GM12865 (cell line): ENCODE data around the gene PLEKHM3.

Source experiments
- DNase-seq: peaks from one replicate; pipeline ENCODE4 v3.0.0; 2010; ENCODE audit warnings: low read depth
- H3K4me3 ChIP-seq: 2 replicates; pipeline ENCODE4 v1.5.1; 2011; ENCODE audit warnings: mild to moderate bottlenecking, low read depth, low read length, control low read depth
- TF ChIP-seq, protein P1 (sequence below): IDR thresholded peaks from 2 replicates; pipeline ENCODE4 v1.5.1; 2011; ENCODE audit warnings: low read length, control low read depth, low read depth, inconsistent platforms; ENCODE audit not compliant: insufficient read depth; ENCODE audit errors: missing control alignments

Gene PLEKHM3

GRCh38 chr2:207967121-207967520 is 58.2 kb downstream of the PLEKHM3 start:
- H3K4me3 ChIP-seq = no peak overlapping the region
- TF ChIP-seq, protein P1, sequence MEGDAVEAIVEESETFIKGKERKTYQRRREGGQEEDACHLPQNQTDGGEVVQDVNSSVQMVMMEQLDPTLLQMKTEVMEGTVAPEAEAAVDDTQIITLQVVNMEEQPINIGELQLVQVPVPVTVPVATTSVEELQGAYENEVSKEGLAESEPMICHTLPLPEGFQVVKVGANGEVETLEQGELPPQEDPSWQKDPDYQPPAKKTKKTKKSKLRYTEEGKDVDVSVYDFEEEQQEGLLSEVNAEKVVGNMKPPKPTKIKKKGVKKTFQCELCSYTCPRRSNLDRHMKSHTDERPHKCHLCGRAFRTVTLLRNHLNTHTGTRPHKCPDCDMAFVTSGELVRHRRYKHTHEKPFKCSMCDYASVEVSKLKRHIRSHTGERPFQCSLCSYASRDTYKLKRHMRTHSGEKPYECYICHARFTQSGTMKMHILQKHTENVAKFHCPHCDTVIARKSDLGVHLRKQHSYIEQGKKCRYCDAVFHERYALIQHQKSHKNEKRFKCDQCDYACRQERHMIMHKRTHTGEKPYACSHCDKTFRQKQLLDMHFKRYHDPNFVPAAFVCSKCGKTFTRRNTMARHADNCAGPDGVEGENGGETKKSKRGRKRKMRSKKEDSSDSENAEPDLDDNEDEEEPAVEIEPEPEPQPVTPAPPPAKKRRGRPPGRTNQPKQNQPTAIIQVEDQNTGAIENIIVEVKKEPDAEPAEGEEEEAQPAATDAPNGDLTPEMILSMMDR = no peak
- no peak for DNase-seq

DNA sequence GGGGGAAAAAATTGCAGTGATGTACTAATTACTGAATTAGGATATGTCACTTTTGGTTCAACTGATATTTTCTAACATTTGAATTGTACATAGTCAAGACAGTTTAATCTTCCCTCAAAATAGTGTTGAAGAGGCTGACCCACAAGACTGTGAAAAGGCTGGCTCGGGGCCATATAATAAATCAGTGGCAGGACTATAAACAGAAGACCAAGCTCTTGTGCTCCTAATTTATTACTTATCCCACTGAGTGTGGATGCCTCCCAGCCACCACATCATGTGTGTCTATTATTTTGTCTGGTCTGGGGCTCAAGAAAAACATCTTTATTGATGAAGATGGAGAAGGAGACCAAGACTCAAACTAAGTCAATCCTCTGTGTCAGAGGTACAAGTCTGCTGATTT is 64.4 kb downstream of the PLEKHM3 start:
- no peak overlapping the region for H3K4me3 ChIP-seq
- no peak for DNase-seq
- TF ChIP-seq, protein P1 = no peak

DNA sequence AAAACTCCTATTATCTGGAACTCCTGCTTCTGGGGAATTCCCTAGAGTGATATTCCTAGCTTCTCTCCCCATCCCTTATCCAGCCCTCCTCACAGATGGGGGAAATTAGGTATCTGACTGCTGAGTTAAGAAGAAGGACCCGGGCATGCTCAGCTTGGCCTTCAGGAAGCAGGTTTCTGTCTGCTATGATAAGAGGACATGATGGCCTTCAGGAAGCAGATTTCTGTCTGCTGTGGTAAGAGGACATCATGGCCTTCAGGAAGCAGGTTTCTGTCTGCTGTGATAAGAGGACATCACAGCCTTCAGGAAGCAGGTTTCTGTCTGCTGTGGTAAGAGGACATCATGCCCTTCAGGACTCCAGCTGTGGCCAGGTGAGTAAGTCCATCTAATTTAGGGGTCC is 65.2 kb downstream of the PLEKHM3 start:
- no peak overlapping the region for H3K4me3 ChIP-seq
- TF ChIP-seq, protein P1 = no peak
- no peak for DNase-seq

GRCh38 chr2:207956771-207957170 is 68.6 kb downstream of the PLEKHM3 start:
- DNase-seq = no peak
- H3K4me3 ChIP-seq = no peak overlapping the region
- TF ChIP-seq, protein P1 = no peak

GRCh38 chr2:207955456-207955855 is 69.9 kb downstream of the PLEKHM3 start:
- DNase-seq = no peak
- TF ChIP-seq, protein P1 = no peak

GRCh38 chr2:207953354-207953753 is 72.0 kb downstream of the PLEKHM3 start:
- H3K4me3 ChIP-seq = no peak overlapping the region
- TF ChIP-seq, protein P1 = no peak
- no peak for DNase-seq

More at GRCh38 chr2:207955456-207955855, 69.9 kb downstream of the PLEKHM3 start:
- no peak overlapping the region for H3K4me3 ChIP-seq

- TF ChIP-seq, protein P1 = no peak
- DNase-seq = peak; percentile 29
- H3K4me3 ChIP-seq = no peak overlapping the region
Observed at GRCh38 chr2:207952564-207953345, 72.6 kb downstream of the PLEKHM3 start.
